ENCODE results near the gene APOC3.
"Not testable (repeated sequence)": the region's sequence is repeated elsewhere in the genome, so short reads cannot be mapped to it uniquely, and the experiment has no call there.

APOC3 gene

GRCh38 chr11:116832350-116833290 is 2.9 kb downstream of the APOC3 start:
- DNase-seq: no peak

GRCh38 chr11:116833491-116833815 is 3.7 kb downstream of the APOC3 start:
- no peak for DNase-seq

GRCh38 chr11:116833816-116834534 is 4.3 kb downstream of the APOC3 start:
- DNase-seq: no peak

GRCh38 chr11:116834535-116835041 is 4.9 kb downstream of the APOC3 start:
- not testable (repeated sequence) for DNase-seq

GRCh38 chr11:116835042-116835772 is 5.5 kb downstream of the APOC3 start:
- DNase-seq: no peak

- peak; percentile 13 for DNase-seq
These were observed 6.3 kb downstream of the APOC3 start for GRCh38 chr11:116835791-116836631.

GRCh38 chr11:116836632-116836991 is 6.9 kb downstream of the APOC3 start:
- DNase-seq: no peak

- DNase-seq: no peak
These were observed 7.8 kb downstream of the APOC3 start, which contains the start of gene APOA1 for GRCh38 chr11:116837231-116838091. Gene APOA1 (minus strand): TSS chr11:116837622. CDS start chr11:116837387, 235 bp downstream.

GRCh38 chr11:116838321-116839084 is 8.8 kb downstream of the APOC3 start:
- DNase-seq: no peak

GRCh38 chr11:116840224-116840745 is 10.6 kb downstream of the APOC3 start:
- no peak for DNase-seq

GRCh38 chr11:116840746-116841296 is 11.1 kb downstream of the APOC3 start:
- DNase-seq: no peak

GRCh38 chr11:116842117-116842516 is 12.4 kb downstream of the APOC3 start:
- no peak for DNase-seq

GRCh38 chr11:116842909-116843308 is 13.2 kb downstream of the APOC3 start:
- DNase-seq: no peak

- DNase-seq: no peak
These were observed 14.0 kb downstream of the APOC3 start for GRCh38 chr11:116843661-116844060.

- no peak for DNase-seq
These were observed 15.0 kb downstream of the APOC3 start for GRCh38 chr11:116844722-116845121.

- DNase-seq: no peak
These were observed 17.9 kb downstream of the APOC3 start for GRCh38 chr11:116847612-116848011.

- no peak for DNase-seq
These were observed 19.4 kb downstream of the APOC3 start for GRCh38 chr11:116849060-116849459.

GRCh38 chr11:116849486-116849885 is 19.8 kb downstream of the APOC3 start:
- DNase-seq: no peak

GRCh38 chr11:116851626-116852025 is 21.9 kb downstream of the APOC3 start:
- no peak for DNase-seq
